Ovary (tissue), 3 donors: Measurements from ENCODE around the gene GPR68.

Experiments
- POLR2A ChIP-seq: fragments of 450-650 bp; IDR thresholded peaks from one replicate; pipeline ENCODE4 v1.6.1; 2017; ENCODE audit warnings: antibody characterized with exemption, mild to moderate bottlenecking, moderate library complexity
- TF ChIP-seq, protein P1 (sequence below), 3 donors: fragments of 450-650 bp in 2 of 3; fragments of 200-600 bp in 1 of 3; IDR thresholded peaks; one replicate each; pipeline versions ENCODE4 v1.5.1 to v1.8.0; 2016 to 2022; ENCODE audit warnings: antibody characterized with exemption in 3 of 3, mild to moderate bottlenecking in 1 of 3
- donor health status: DM: no; HTN: no; CAD: no.

DNA sequence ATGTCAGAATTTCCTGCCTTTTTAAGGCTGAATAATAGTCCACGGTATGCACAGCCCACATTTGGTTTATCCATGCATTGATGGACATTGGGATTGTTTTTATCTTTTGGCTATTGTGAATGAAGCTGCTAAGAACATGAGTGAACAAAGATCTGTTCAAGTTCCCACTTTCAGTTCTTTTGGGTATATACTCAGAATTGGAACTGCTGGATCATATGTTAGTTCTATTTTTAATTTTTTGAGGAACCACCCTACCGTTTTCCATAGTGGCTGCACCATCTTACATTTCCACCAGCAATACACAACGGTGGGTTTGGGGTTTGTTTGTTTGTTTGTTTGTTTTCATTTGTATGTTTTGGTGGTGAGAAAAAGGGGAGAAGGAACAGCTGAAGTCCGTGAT lies 6.4 kb downstream of the GPR68 start:
- TF ChIP-seq, protein P1, sequence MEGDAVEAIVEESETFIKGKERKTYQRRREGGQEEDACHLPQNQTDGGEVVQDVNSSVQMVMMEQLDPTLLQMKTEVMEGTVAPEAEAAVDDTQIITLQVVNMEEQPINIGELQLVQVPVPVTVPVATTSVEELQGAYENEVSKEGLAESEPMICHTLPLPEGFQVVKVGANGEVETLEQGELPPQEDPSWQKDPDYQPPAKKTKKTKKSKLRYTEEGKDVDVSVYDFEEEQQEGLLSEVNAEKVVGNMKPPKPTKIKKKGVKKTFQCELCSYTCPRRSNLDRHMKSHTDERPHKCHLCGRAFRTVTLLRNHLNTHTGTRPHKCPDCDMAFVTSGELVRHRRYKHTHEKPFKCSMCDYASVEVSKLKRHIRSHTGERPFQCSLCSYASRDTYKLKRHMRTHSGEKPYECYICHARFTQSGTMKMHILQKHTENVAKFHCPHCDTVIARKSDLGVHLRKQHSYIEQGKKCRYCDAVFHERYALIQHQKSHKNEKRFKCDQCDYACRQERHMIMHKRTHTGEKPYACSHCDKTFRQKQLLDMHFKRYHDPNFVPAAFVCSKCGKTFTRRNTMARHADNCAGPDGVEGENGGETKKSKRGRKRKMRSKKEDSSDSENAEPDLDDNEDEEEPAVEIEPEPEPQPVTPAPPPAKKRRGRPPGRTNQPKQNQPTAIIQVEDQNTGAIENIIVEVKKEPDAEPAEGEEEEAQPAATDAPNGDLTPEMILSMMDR (IDR thresholded peaks at IDR 0.05) = no peak
- no peak for TF ChIP-seq POLR2A
